Measurements from ENCODE around the gene KLHDC8B. TPM values are rescaled to one million over a fixed set of nuclear protein-coding genes. Genes with fewer than 3 reads are reported as not detected.
A peak's percentile ranks its signal among the peaks of the same experiment; 100 is the strongest.

Gene KLHDC8B
- total and polyA plus RNA-seq, 11 donors: 66.3 to 138 (median 112) TPM

GRCh38 chr3:49182682-49183081, 11.3 kb downstream of the KLHDC8B start:
- H3K4me3 ChIP-seq: no peak overlapping the region
- no peak for ATAC-seq
- no peaks in the 10 kb centered on the region for H3K9me3 ChIP-seq
- H3K27ac ChIP-seq: no peak overlapping the region
- peaks cover 0 to 11% (median 0%) of the 10 kb centered on the region in 9 donors for H3K36me3 ChIP-seq
- no peak for DNase-seq
- H3K4me1 ChIP-seq: peaks cover 0 to 20% (median 9%) of the 10 kb centered on the region in 12 donors
- no peaks in the 10 kb centered on the region for H3K27me3 ChIP-seq
- TF ChIP-seq POLR2A (IDR thresholded peaks at IDR 0.05) (no peak), CTCF (IDR thresholded peaks at IDR 0.05) (no peak)
- intact Hi-C loops (cut with DNase I): no loop called here
- WGBS, 4 donors: 91 to 94% (median 93%) methylated on average over 5 to 24 of the region's 24 CpGs

- Histone ChIP-seq H3K27me3 (no peaks in the 10 kb centered on the region), H3K36me3 (peaks cover 0 to under 1% (median 0%) of the 10 kb centered on the region in 9 donors), H3K9me3 (no peaks in the 10 kb centered on the region), H3K27ac (no peak overlapping the region), H3K4me3 (no peak overlapping the region), H3K4me1 (peaks cover 0 to 8% (median under 1%) of the 10 kb centered on the region in 12 donors)
- no peak for TF ChIP-seq CTCF (IDR thresholded peaks at IDR 0.05)
- TF ChIP-seq POLR2A (IDR thresholded peaks at IDR 0.05): no peak
- ATAC-seq (no peak), DNase-seq (no peak)
- intact Hi-C loops (cut with DNase I): no loop called here
- WGBS, 4 donors: 35 to 45% (median 38%) methylated on average over 1 of the region's 1 CpG
Observed at GRCh38 chr3:49183873-49184272, 12.5 kb downstream of the KLHDC8B start.

GRCh38 chr3:49191741-49192140, 20.3 kb downstream of the KLHDC8B start:
- intact Hi-C loops (cut with DNase I): no loop called here
- no peaks in the 10 kb centered on the region for H3K27me3 ChIP-seq

GRCh38 chr3:49198161-49198560, 26.8 kb downstream of the KLHDC8B start:
- Histone ChIP-seq H3K4me3 (no peak overlapping the region), H3K4me1 (peaks cover 0 to 22% (median 5%) of the 10 kb centered on the region in 12 donors), H3K9me3 (no peaks in the 10 kb centered on the region), H3K27ac (peak overlapping the region in 3 of 12 donors; percentile 44 to 81 (median 69)), H3K36me3 (no peaks in the 10 kb centered on the region), H3K27me3 (no peaks in the 10 kb centered on the region)
- no peak for TF ChIP-seq POLR2A (IDR thresholded peaks at IDR 0.05)
- no peak for TF ChIP-seq CTCF (IDR thresholded peaks at IDR 0.05)
- no peak for ATAC-seq
- DNase-seq: no peak
- WGBS, 4 donors: 81 to 84% (median 83%) methylated on average over 3 of the region's 3 CpGs
- intact Hi-C loops (cut with DNase I): loop anchor here in 1 of 10 donors (2.0 kb wide), 1 partner anchor 79 kb away; the partner anchor contains the start of gene C3orf62

More at GRCh38 chr3:49191741-49192140, 20.3 kb downstream of the KLHDC8B start:
- WGBS, 4 donors: 43 to 72% (median 47%) methylated on average over 1 of the region's 1 CpG
- Histone ChIP-seq H3K4me3 (no peak overlapping the region), H3K4me1 (peaks cover 0 to 16% (median 0%) of the 10 kb centered on the region in 12 donors), H3K36me3 (no peaks in the 10 kb centered on the region), H3K27ac (peak overlapping the region in 3 of 12 donors; percentile 8 to 23 (median 18)), H3K9me3 (no peaks in the 10 kb centered on the region)
- ATAC-seq: peak in 3 of 4 donors; percentile 36 to 59 (median 47)
- no peak for DNase-seq
- TF ChIP-seq POLR2A (IDR thresholded peaks at IDR 0.05) (no peak), CTCF (IDR thresholded peaks at IDR 0.05) (no peak)

Measured in heart left ventricle (tissue), 16 donors.